Caco-2 (cell line): ENCODE data around the gene TSSK1B. TPM values are rescaled to one million over a fixed set of nuclear protein-coding genes. Genes with fewer than 3 reads are reported as not detected.
A peak's percentile ranks its signal among the peaks of the same experiment; 100 is the strongest.

ENCODE experiments used
- Bru-seq: library from RNA; stranded (reverse); fragments of 400-500 nt; gene quantifications from one replicate; lab custom pipeline; 2021; lab: Mats Ljungman, UMichigan
- BruChase-seq, 2 experiments: library from RNA; stranded (reverse); fragments of 400-500 nt; gene quantifications; one replicate each; lab custom pipeline; 2021; lab: Mats Ljungman, UMichigan
- BruUV-seq: library from RNA; stranded (reverse); fragments of 400-500 nt; replicated peaks from 2 replicates; lab custom pipeline; 2021; lab: Mats Ljungman, UMichigan
- CTCF ChIA-PET: fragments of 300-600 bp; sonication (Branson Sonifier 250); formaldehyde crosslinking; loops from one replicate; lab custom pipeline; 2022; ENCODE audit warnings: antibody characterized with exemption; lab: Charles Lee
- POLR2A ChIA-PET: fragments of 300-600 bp; sonication (Branson Sonifier 250); formaldehyde crosslinking; loops from one replicate; lab custom pipeline; 2022; ENCODE audit warnings: antibody characterized with exemption; lab: Charles Lee
- DNase-seq, 2 experiments: peaks; one replicate each; pipeline versions ENCODE4 v3.0.0 to v3.0.0-alpha.2; 2020 to 2022
- H3K27me3 ChIP-seq: replicated peaks from 2 replicates; pipeline ENCODE4 v1.6.0; 2011; ENCODE audit warnings: low read length; ENCODE audit not compliant: control insufficient read depth, insufficient read depth
- H3K36me3 ChIP-seq: 2 replicates; pipeline ENCODE4 v1.5.1; 2011; ENCODE audit warnings: low read length; ENCODE audit not compliant: control insufficient read depth, insufficient read depth
- H3K4me1 ChIP-seq: fragments of 250-450 bp; sonication (Bioruptor Pico); 2 replicates; pipeline ENCODE4 v1.5.1; 2020; ENCODE audit warnings: mild to moderate bottlenecking
- H3K4me3 ChIP-seq: 2 replicates; pipeline ENCODE4 v1.5.1; 2011; ENCODE audit warnings: low read depth, mild to moderate bottlenecking, control low read depth, low read length
- H3K9me3 ChIP-seq: fragments of 250-450 bp; sonication (Bioruptor Pico); 2 replicates; pipeline ENCODE4 v1.5.1; 2020; ENCODE audit warnings: mild to moderate bottlenecking, moderate library complexity
- H3K27ac Mint-ChIP-seq: one replicate; pipeline ENCODE4 v1.8.0; 2022; ENCODE audit warnings: mixed read lengths; ENCODE audit not compliant: unreplicated experiment
- H3K27me3 Mint-ChIP-seq: one replicate; pipeline ENCODE4 v1.8.0; 2022; ENCODE audit warnings: mixed read lengths; ENCODE audit not compliant: insufficient read depth, unreplicated experiment
- H3K36me3 Mint-ChIP-seq: one replicate; pipeline ENCODE4 v1.8.0; 2022; ENCODE audit warnings: mild to moderate bottlenecking, mixed read lengths; ENCODE audit not compliant: insufficient read depth, unreplicated experiment
- H3K4me1 Mint-ChIP-seq: one replicate; pipeline ENCODE4 v1.8.0; 2022; ENCODE audit warnings: low read depth, mixed read lengths; ENCODE audit not compliant: unreplicated experiment
- H3K4me3 Mint-ChIP-seq: one replicate; pipeline ENCODE4 v1.8.0; 2022; ENCODE audit warnings: mild to moderate bottlenecking, moderate library complexity, mixed read lengths; ENCODE audit not compliant: unreplicated experiment
- H3K9me3 Mint-ChIP-seq: one replicate; pipeline ENCODE4 v1.8.0; 2022; ENCODE audit warnings: mixed read lengths; ENCODE audit not compliant: unreplicated experiment
- CTCF ChIP-seq, 2 experiments: fragments of 200-600 bp in 1 of 2; IDR thresholded peaks; 1 replicate in 1 of 2; 2 replicates in 1 of 2; pipeline versions ENCODE4 v1.5.1 to v1.8.0; 2011 to 2022; ENCODE audit warnings: antibody characterized with exemption in 1 of 2, control low read depth in 1 of 2, inconsistent platforms in 1 of 2, low read depth in 1 of 2, low read length in 1 of 2, mild to moderate bottlenecking in 1 of 2, moderate library complexity in 1 of 2; ENCODE audit not compliant: insufficient read depth in 1 of 2, severe bottlenecking in 1 of 2, unreplicated experiment in 1 of 2
- intact Hi-C: fragments of 100-400 bp; cut with micrococcal nuclease; formaldehyde crosslinking; loops from one replicate; pipeline ENCODE4 v1.10.0; 2022; ENCODE audit not compliant: unreplicated experiment
- long read RNA-seq: library from polyadenylated mRNA; stranded (forward); transcript quantifications from one replicate; pipeline ENCODE4 v2.0.0, GENCODE V29; 2022
- total RNA-seq: library from RNA; stranded (reverse); gene quantifications from 2 replicates; pipeline ENCODE4 v1.2.3, GENCODE V29; 2022

The TSSK1B gene, protein sequence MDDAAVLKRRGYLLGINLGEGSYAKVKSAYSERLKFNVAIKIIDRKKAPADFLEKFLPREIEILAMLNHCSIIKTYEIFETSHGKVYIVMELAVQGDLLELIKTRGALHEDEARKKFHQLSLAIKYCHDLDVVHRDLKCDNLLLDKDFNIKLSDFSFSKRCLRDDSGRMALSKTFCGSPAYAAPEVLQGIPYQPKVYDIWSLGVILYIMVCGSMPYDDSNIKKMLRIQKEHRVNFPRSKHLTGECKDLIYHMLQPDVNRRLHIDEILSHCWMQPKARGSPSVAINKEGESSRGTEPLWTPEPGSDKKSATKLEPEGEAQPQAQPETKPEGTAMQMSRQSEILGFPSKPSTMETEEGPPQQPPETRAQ
- not detected in 2 replicates for total RNA-seq
- not detected for Bru-seq, nascent RNA
- percentile 12 among the genes with signal in this experiment for BruChase-seq, experiment 1, labeled RNA remaining after a 2-hour chase
- BruChase-seq, experiment 2, labeled RNA remaining after a 6-hour chase: not detected
- long read RNA-seq: 0 reads

GRCh38 chr5:113434889-113435288, at the start of gene TSSK1B:
Gene TSSK1B (minus strand): TSS chr5:113434989. CDS start chr5:113434839, 150 bp downstream.
- no peak for DNase-seq
- no peaks in the 10 kb centered on the region for H3K9me3 Mint-ChIP-seq
- no peaks in the 10 kb centered on the region for H3K27me3 ChIP-seq
- no peak within 1 kb of the TSS for H3K4me3 Mint-ChIP-seq
- peaks cover 7% of the 10 kb centered on the region for H3K27me3 Mint-ChIP-seq
- H3K4me1 Mint-ChIP-seq: no peaks in the 10 kb centered on the region
- ChIA-PET CTCF (no interaction called here), POLR2A (no interaction called here)
- H3K9me3 ChIP-seq: no peaks in the 10 kb centered on the region
- no peaks in the 10 kb centered on the region for H3K36me3 Mint-ChIP-seq
- intact Hi-C loops: no loop called here
- no peak for TF ChIP-seq CTCF (IDR thresholded peaks at IDR 0.05; ENCODE audit: insufficient read depth in 1 of 2, low read depth in 1 of 2, low read length in 1 of 2, severe bottlenecking in 1 of 2, unreplicated experiment in 1 of 2)
- H3K4me1 ChIP-seq: no peaks in the 10 kb centered on the region
- no TSS peak for BruUV-seq
- no peak within 1 kb of the TSS for H3K27ac Mint-ChIP-seq
- H3K4me3 ChIP-seq: no peak within 1 kb of the TSS
- H3K36me3 ChIP-seq: no peaks in the 10 kb centered on the region

GRCh38 chr5:113480243-113480642, 45.5 kb upstream of the TSSK1B start:
- no peaks in the 10 kb centered on the region for H3K36me3 ChIP-seq
- no peaks in the 10 kb centered on the region for H3K4me1 ChIP-seq
- no peak overlapping the region for H3K4me3 ChIP-seq
- Mint-ChIP-seq H3K27ac (no peak overlapping the region), H3K4me3 (no peak overlapping the region), H3K9me3 (no peaks in the 10 kb centered on the region), H3K27me3 (peaks cover 13% of the 10 kb centered on the region), H3K36me3 (no peaks in the 10 kb centered on the region), H3K4me1 (no peaks in the 10 kb centered on the region)
- DNase-seq: no peak
- H3K9me3 ChIP-seq: no peaks in the 10 kb centered on the region
- CTCF ChIA-PET: no interaction called here
- no TSS peak for BruUV-seq
- POLR2A ChIA-PET: no interaction called here
- no peak for TF ChIP-seq CTCF (IDR thresholded peaks at IDR 0.05; ENCODE audit: insufficient read depth in 1 of 2, low read depth in 1 of 2, low read length in 1 of 2, severe bottlenecking in 1 of 2, unreplicated experiment in 1 of 2)
- intact Hi-C loops: no loop called here
- no peaks in the 10 kb centered on the region; the same call in 1 of the 2 replicates for H3K27me3 ChIP-seq

DNA sequence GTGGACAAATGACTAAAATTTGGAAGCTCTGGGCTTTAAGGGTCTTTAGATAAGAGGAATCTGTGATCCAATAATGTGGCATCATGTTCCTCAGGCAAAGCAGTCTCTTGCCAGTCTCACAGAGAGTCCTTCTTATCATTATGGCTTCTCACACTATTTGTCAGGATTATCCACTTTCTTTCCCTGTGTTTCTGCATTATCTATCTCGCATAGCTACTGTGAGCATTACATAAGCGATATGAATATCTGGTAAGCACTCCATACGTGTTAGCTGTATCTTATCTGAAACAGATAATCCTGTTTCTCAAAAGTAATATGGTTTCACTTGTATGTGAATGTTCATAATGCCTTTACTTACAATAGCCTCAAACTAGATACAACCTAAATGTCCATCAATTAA, 43.9 kb upstream of the TSSK1B start:
- no peaks in the 10 kb centered on the region for H3K9me3 Mint-ChIP-seq
- H3K27ac Mint-ChIP-seq: no peak overlapping the region
- H3K9me3 ChIP-seq: no peaks in the 10 kb centered on the region
- ChIA-PET CTCF (no interaction called here), POLR2A (no interaction called here)
- no peak overlapping the region for H3K4me3 ChIP-seq
- DNase-seq: no peak
- no peaks in the 10 kb centered on the region for H3K4me1 ChIP-seq
- BruUV-seq: no TSS peak
- intact Hi-C loops: no loop called here
- peaks cover 13% of the 10 kb centered on the region for H3K27me3 Mint-ChIP-seq
- H3K4me1 Mint-ChIP-seq: no peaks in the 10 kb centered on the region
- no peak for TF ChIP-seq CTCF (IDR thresholded peaks at IDR 0.05; ENCODE audit: insufficient read depth in 1 of 2, low read depth in 1 of 2, low read length in 1 of 2, severe bottlenecking in 1 of 2, unreplicated experiment in 1 of 2)
- no peaks in the 10 kb centered on the region for H3K36me3 ChIP-seq
- H3K27me3 ChIP-seq: no peaks in the 10 kb centered on the region
- no peak overlapping the region for H3K4me3 Mint-ChIP-seq
- H3K36me3 Mint-ChIP-seq: no peaks in the 10 kb centered on the region
